Glutamatergic neuron (in vitro differentiated cells): ENCODE measurements around the gene SSR1. TPM values are rescaled to one million over a fixed set of nuclear protein-coding genes. Genes with fewer than 3 reads are reported as not detected.

Experiments used
- DNase-seq: peaks from one replicate; pipeline ENCODE4 v3.0.0; 2022
- H3K27ac Mint-ChIP-seq: one replicate; pipeline ENCODE4 v1.8.0; 2020; ENCODE audit warnings: mild to moderate bottlenecking, mixed read lengths, inconsistent platforms; ENCODE audit not compliant: unreplicated experiment
- H3K27me3 Mint-ChIP-seq: one replicate; pipeline ENCODE4 v1.8.0; 2020; ENCODE audit warnings: mild to moderate bottlenecking, moderate library complexity, mixed read lengths, inconsistent platforms; ENCODE audit not compliant: unreplicated experiment
- H3K36me3 Mint-ChIP-seq: one replicate; pipeline ENCODE4 v1.8.0; 2020; ENCODE audit warnings: mild to moderate bottlenecking, mixed read lengths, inconsistent platforms; ENCODE audit not compliant: unreplicated experiment
- H3K4me1 Mint-ChIP-seq: one replicate; pipeline ENCODE4 v1.8.0; 2020; ENCODE audit warnings: mild to moderate bottlenecking, low read depth, mixed read lengths, inconsistent platforms; ENCODE audit not compliant: unreplicated experiment
- H3K4me3 Mint-ChIP-seq: one replicate; pipeline ENCODE4 v1.8.0; 2020; ENCODE audit warnings: mild to moderate bottlenecking, mixed read lengths, inconsistent platforms; ENCODE audit not compliant: unreplicated experiment
- H3K9me3 Mint-ChIP-seq: one replicate; pipeline ENCODE4 v1.8.0; 2020; ENCODE audit warnings: mild to moderate bottlenecking, moderate library complexity, mixed read lengths, inconsistent platforms; ENCODE audit not compliant: unreplicated experiment
- CTCF ChIP-seq: fragments of 200-600 bp; sonication (generic); IDR thresholded peaks from one replicate; pipeline ENCODE4 v1.5.0; 2021; ENCODE audit not compliant: partially characterized antibody, unreplicated experiment
- total RNA-seq: library from RNA; stranded (reverse); fragmentation: NEBNext Ultra II Directional; extraction: Animal tissue kit (Norgen Biotek cat#: 25700); gene quantifications from one replicate; pipeline ENCODE4 v1.2.1, GENCODE V29; 2021; ENCODE audit not compliant: unreplicated experiment

Gene SSR1
- total RNA-seq, 1 donor from 2014 or later = 113 TPM

GRCh38 chr6:7261032-7261841 lies 51.8 kb downstream of the SSR1 start:
- Mint-ChIP-seq H3K27ac (peak overlapping the region; percentile 99), H3K27me3 (peaks cover 21% of the 10 kb centered on the region), H3K4me3 (peak overlapping the region; percentile 94), H3K36me3 (peaks cover 4% of the 10 kb centered on the region), H3K9me3 (peaks cover 20% of the 10 kb centered on the region), H3K4me1 (peaks cover 20% of the 10 kb centered on the region)
- DNase-seq = peak; percentile 93
- TF ChIP-seq CTCF = no peak

- no peak for DNase-seq
- peak overlapping the region; percentile 94 for H3K4me3 Mint-ChIP-seq
These were observed 52.5 kb downstream of the SSR1 start for GRCh38 chr6:7260291-7261031.

GRCh38 chr6:7258231-7258763 lies 54.7 kb downstream of the SSR1 start:
- TF ChIP-seq CTCF = no peak
- H3K27ac Mint-ChIP-seq = peak overlapping the region; percentile 62
- no peak overlapping the region for H3K4me3 Mint-ChIP-seq
- H3K27me3 Mint-ChIP-seq = peaks cover 21% of the 10 kb centered on the region
- H3K9me3 Mint-ChIP-seq = peaks cover 18% of the 10 kb centered on the region
- no peak for DNase-seq
- H3K36me3 Mint-ChIP-seq = peaks cover 4% of the 10 kb centered on the region
- H3K4me1 Mint-ChIP-seq = peaks cover 23% of the 10 kb centered on the region

More at GRCh38 chr6:7260291-7261031, 52.5 kb downstream of the SSR1 start:
- peaks cover 4% of the 10 kb centered on the region for H3K36me3 Mint-ChIP-seq
- TF ChIP-seq CTCF = no peak
- H3K9me3 Mint-ChIP-seq = peaks cover 20% of the 10 kb centered on the region
- H3K4me1 Mint-ChIP-seq = peaks cover 21% of the 10 kb centered on the region
- peak overlapping the region; percentile 99 for H3K27ac Mint-ChIP-seq
- peaks cover 21% of the 10 kb centered on the region for H3K27me3 Mint-ChIP-seq

GRCh38 chr6:7257521-7258230 lies 55.3 kb downstream of the SSR1 start:
- H3K27ac Mint-ChIP-seq = no peak overlapping the region
- peaks cover 23% of the 10 kb centered on the region for H3K4me1 Mint-ChIP-seq
- H3K36me3 Mint-ChIP-seq = peaks cover 4% of the 10 kb centered on the region
- no peak for DNase-seq
- H3K4me3 Mint-ChIP-seq = no peak overlapping the region
- peaks cover 21% of the 10 kb centered on the region for H3K27me3 Mint-ChIP-seq
- peaks cover 18% of the 10 kb centered on the region for H3K9me3 Mint-ChIP-seq
- no peak for TF ChIP-seq CTCF
